ENCODE data around the gene UBE2Q1. TPM values are rescaled to one million over a fixed set of nuclear protein-coding genes. Genes with fewer than 3 reads are reported as not detected.

The UBE2Q1 gene
- total and polyA plus RNA-seq, 2 of the 4 experiments (the other 2 are of a cell fraction), result 20.6 to 24.7 TPM

DNA sequence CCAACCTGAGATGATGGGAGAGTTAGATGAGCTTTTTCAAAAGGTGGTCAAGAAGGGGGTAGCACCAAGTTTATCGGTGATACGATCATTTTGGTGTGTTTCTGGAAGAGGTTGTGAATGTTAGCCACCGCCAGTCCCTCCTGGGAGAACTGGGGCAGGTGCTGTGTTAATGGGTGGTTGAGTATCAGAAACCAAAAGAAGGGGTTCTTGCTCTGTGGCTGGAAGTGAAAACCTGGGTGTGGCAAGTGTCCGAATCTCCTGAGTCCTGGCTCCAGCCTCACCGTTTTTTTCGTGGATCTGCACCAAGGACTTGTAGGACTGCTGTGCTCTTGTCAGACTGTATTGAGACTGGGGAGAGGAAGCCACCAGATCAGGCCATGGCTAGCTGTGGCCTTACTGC, 7.8 kb downstream of the UBE2Q1 start:
- no peak overlapping the region for H3K4me2 ChIP-seq (ENCODE audit: low read depth, low read length)
- no peak for TF ChIP-seq MAZ (IDR thresholded peaks at IDR 0.05; ENCODE audit: borderline replicate concordance, low read depth, low read length)
- TF ChIP-seq, protein P1, sequence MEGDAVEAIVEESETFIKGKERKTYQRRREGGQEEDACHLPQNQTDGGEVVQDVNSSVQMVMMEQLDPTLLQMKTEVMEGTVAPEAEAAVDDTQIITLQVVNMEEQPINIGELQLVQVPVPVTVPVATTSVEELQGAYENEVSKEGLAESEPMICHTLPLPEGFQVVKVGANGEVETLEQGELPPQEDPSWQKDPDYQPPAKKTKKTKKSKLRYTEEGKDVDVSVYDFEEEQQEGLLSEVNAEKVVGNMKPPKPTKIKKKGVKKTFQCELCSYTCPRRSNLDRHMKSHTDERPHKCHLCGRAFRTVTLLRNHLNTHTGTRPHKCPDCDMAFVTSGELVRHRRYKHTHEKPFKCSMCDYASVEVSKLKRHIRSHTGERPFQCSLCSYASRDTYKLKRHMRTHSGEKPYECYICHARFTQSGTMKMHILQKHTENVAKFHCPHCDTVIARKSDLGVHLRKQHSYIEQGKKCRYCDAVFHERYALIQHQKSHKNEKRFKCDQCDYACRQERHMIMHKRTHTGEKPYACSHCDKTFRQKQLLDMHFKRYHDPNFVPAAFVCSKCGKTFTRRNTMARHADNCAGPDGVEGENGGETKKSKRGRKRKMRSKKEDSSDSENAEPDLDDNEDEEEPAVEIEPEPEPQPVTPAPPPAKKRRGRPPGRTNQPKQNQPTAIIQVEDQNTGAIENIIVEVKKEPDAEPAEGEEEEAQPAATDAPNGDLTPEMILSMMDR (conservative IDR thresholded peaks at IDR 0.05; ENCODE audit: low read depth, low read length), result no peak
- TF ChIP-seq CEBPB (IDR thresholded peaks at IDR 0.05; ENCODE audit: low read depth, low read length), result no peak
- no peak for TF ChIP-seq SMC3 (IDR thresholded peaks at IDR 0.05; ENCODE audit: low read depth, low read length)
- TF ChIP-seq POLR2A (IDR thresholded peaks at IDR 0.05; ENCODE audit: low read depth, low read length), result no peak
- TF ChIP-seq, protein P2, sequence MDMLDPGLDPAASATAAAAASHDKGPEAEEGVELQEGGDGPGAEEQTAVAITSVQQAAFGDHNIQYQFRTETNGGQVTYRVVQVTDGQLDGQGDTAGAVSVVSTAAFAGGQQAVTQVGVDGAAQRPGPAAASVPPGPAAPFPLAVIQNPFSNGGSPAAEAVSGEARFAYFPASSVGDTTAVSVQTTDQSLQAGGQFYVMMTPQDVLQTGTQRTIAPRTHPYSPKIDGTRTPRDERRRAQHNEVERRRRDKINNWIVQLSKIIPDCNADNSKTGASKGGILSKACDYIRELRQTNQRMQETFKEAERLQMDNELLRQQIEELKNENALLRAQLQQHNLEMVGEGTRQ (IDR thresholded peaks at IDR 0.05; ENCODE audit: low read depth, low read length), result no peak
- no peak for TF ChIP-seq BHLHE40 (IDR thresholded peaks at IDR 0.05; ENCODE audit: low read depth, low read length)
- no peak for TF ChIP-seq MAFK (IDR thresholded peaks at IDR 0.05; ENCODE audit: low read depth, low read length)
- no peak for TF ChIP-seq RFX5 (IDR thresholded peaks at IDR 0.05; ENCODE audit: low read depth, low read length)
- TF ChIP-seq RCOR1 (IDR thresholded peaks at IDR 0.05; ENCODE audit: insufficient replicate concordance, low read length), result no peak
- TF ChIP-seq RAD21 (IDR thresholded peaks at IDR 0.05; ENCODE audit: low read length), result no peak
- no peak for TF ChIP-seq NFE2L2 (IDR thresholded peaks at IDR 0.05; ENCODE audit: low read depth, low read length)
- TF ChIP-seq, protein P3, sequence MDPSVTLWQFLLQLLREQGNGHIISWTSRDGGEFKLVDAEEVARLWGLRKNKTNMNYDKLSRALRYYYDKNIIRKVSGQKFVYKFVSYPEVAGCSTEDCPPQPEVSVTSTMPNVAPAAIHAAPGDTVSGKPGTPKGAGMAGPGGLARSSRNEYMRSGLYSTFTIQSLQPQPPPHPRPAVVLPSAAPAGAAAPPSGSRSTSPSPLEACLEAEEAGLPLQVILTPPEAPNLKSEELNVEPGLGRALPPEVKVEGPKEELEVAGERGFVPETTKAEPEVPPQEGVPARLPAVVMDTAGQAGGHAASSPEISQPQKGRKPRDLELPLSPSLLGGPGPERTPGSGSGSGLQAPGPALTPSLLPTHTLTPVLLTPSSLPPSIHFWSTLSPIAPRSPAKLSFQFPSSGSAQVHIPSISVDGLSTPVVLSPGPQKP (IDR thresholded peaks at IDR 0.05; ENCODE audit: borderline replicate concordance, low read depth, low read length), result no peak
- no peak for TF ChIP-seq CHD1 (IDR thresholded peaks at IDR 0.05; ENCODE audit: low read depth, low read length)
- TF ChIP-seq FOS (IDR thresholded peaks at IDR 0.05; ENCODE audit: low read depth, low read length), result no peak
- H2BK15ac ChIP-seq (ENCODE audit: low read depth, low read length), result no peak overlapping the region
- no peak overlapping the region for H3K9ac ChIP-seq (ENCODE audit: low read depth, low read length)
- ATAC-seq (ENCODE audit: low read depth) (no peak), DNase-seq (no peak)
- H2AK9ac ChIP-seq (replicated peaks; ENCODE audit: low read depth, low read length, poor library complexity), result no peak overlapping the region
- BruUV-seq (replicated peaks), result no TSS peak
- H3K4ac ChIP-seq (ENCODE audit: low read depth, low read length), result no peak overlapping the region
- no peaks in the 10 kb centered on the region for H3K27me3 ChIP-seq (ENCODE audit: control insufficient read depth, insufficient read depth, low read length)
- H3K9me3 ChIP-seq (ENCODE audit: control insufficient read depth, insufficient read depth, low read length), result no peaks in the 10 kb centered on the region
- H4K5ac ChIP-seq (ENCODE audit: low read depth, low read length), result no peak overlapping the region
- dilution Hi-C loops (cut with HindIII; ENCODE audit: low sequenced_read_pairs, unreplicated experiment), result no loop called here
- peaks cover 4% of the 10 kb centered on the region for H3K4me1 ChIP-seq (ENCODE audit: control insufficient read depth, insufficient read depth, low read length)
- H3K4me3 ChIP-seq (ENCODE audit: insufficient read depth, low read depth, low read length), result no peak overlapping the region
- H4K8ac ChIP-seq (ENCODE audit: low read depth in 2 of 2, low read length in 2 of 2), result no peak overlapping the region
- H3K23ac ChIP-seq (ENCODE audit: low read depth, low read length), result no peak overlapping the region
- no peak overlapping the region for H3K14ac ChIP-seq (replicated peaks; ENCODE audit: low read depth, low read length)
- peaks cover 15 to 39% of the 10 kb centered on the region in 2 experiments; a peak in 3 of 4 replicates for H3K79me1 ChIP-seq (ENCODE audit: low read depth in 1 of 2, low read length in 2 of 2)
- no peak overlapping the region for H3K56ac ChIP-seq (ENCODE audit: extremely low read depth, insufficient read depth, low read length)
- CTCF ChIA-PET, result no interaction called here
- H2BK20ac ChIP-seq (ENCODE audit: low read depth, low read length), result no peak overlapping the region
- peaks cover 5% of the 10 kb centered on the region; the same call in 1 of the 2 replicates for H3K9me1 ChIP-seq (ENCODE audit: insufficient read depth, low read length)
- intact Hi-C loops (cut with micrococcal nuclease), result no loop called here
- peaks cover 64% of the 10 kb centered on the region for H3K36me3 ChIP-seq (ENCODE audit: control insufficient read depth, insufficient read depth, low read length)
- H2AFZ ChIP-seq (replicated peaks; ENCODE audit: low read length, poor library complexity), result no peak overlapping the region
- no peak overlapping the region for H2AK5ac ChIP-seq (ENCODE audit: low read depth, low read length)
- H4K91ac ChIP-seq (ENCODE audit: insufficient read depth, low read depth, low read length), result no peak overlapping the region
- H3K27ac ChIP-seq (ENCODE audit: insufficient read depth, low read length), result no peak overlapping the region
- H2BK120ac ChIP-seq (ENCODE audit: low read depth, low read length), result no peak overlapping the region
- H3K18ac ChIP-seq (ENCODE audit: low read depth, low read length), result no peak overlapping the region
- WGBS, 2 experiments (ENCODE audit: extremely low coverage in 2 of 2, insufficient read length in 1 of 2), result 75% methylated on average over 4 of the region's 6 CpGs; no CpG with 5 or more reads in 1 of the 2 experiments
- peaks cover 32% of the 10 kb centered on the region; the same call in 1 of the 2 replicates for H4K20me1 ChIP-seq (ENCODE audit: insufficient read depth, low read length)
- POLR2A ChIA-PET (ENCODE audit: unreplicated experiment), result no interaction called here
- in situ Hi-C loops (cut with MboI; ENCODE audit: low sequenced_read_pairs), result no loop called here
- H2BK5ac ChIP-seq (ENCODE audit: low read depth, low read length, poor library complexity, severe bottlenecking), result no peak overlapping the region

Data from IMR-90 (cell line).